GM12874 (cell line): Measurements from ENCODE around the gene SERBP1.

Experiments used
- CTCF ChIP-seq: IDR thresholded peaks from 2 replicates; pipeline ENCODE4 v1.5.1; 2011; ENCODE audit warnings: low read depth, mild to moderate bottlenecking, control low read depth, low read length, moderate library complexity; ENCODE audit not compliant: insufficient read depth

Gene SERBP1

GRCh38 chr1:67465375-67465774 lies 35.2 kb upstream of the SERBP1 start:
- TF ChIP-seq CTCF: no peak

- TF ChIP-seq CTCF: no peak
These were observed 34.5 kb upstream of the SERBP1 start for GRCh38 chr1:67464746-67465145.

- no peak for TF ChIP-seq CTCF
These were observed 33.9 kb upstream of the SERBP1 start for GRCh38 chr1:67464058-67464457.

GRCh38 chr1:67463298-67463955 lies 33.2 kb upstream of the SERBP1 start:
- TF ChIP-seq CTCF: no peak

GRCh38 chr1:67460676-67461500 lies 30.7 kb upstream of the SERBP1 start:
- TF ChIP-seq CTCF: no peak

- no peak for TF ChIP-seq CTCF
These were observed 28.9 kb upstream of the SERBP1 start for GRCh38 chr1:67459068-67459467.

GRCh38 chr1:67458663-67459062 lies 28.5 kb upstream of the SERBP1 start:
- TF ChIP-seq CTCF: no peak
